ENCODE data around the gene WDR7.

WDR7 gene

DNA sequence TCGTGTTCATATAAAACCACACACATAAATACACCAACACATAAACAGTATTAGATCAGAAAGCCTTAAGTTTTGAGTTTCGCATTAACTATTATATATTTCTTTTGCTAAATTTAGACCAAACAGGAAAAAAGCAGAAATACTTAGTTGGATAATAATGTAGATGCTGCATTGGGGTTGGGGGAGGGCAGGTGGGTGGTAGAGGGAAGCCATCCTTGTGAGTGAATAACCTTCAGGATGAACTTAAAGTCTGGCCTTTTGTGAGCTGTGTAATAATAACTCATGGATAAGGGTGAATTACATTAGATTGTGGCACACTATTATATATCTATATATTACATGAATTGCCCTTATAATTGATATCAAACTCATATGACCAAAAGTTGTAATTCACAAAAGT lies 174.7 kb downstream of the WDR7 start:
- Histone ChIP-seq H4K8ac (ENCODE audit: low read depth, low read length) (no peak overlapping the region), H3K9ac (ENCODE audit: low read depth, low read length, poor library complexity) (no peak overlapping the region), H4K91ac (ENCODE audit: low read depth, low read length, poor library complexity) (no peak overlapping the region), H2BK15ac (ENCODE audit: low read length) (no peak overlapping the region), H3K36me3 (replicated peaks in 1 of 2; ENCODE audit: control insufficient read depth in 2 of 2, insufficient read depth in 2 of 2, low read length in 2 of 2) (peaks cover 0 to 1% of the 10 kb centered on the region in 2 donors), H3K27ac (replicated peaks; ENCODE audit: low read length) (no peak overlapping the region), H3K18ac (ENCODE audit: low read length) (no peak overlapping the region), H3K4me2 (ENCODE audit: insufficient read depth, low read length, poor library complexity, severe bottlenecking) (no peak overlapping the region), H3K79me1 (ENCODE audit: low read depth, low read length) (no peaks in the 10 kb centered on the region), H2BK120ac (ENCODE audit: low read depth, low read length) (no peak overlapping the region), H2BK12ac (ENCODE audit: low read length) (no peak overlapping the region), H3K9me3 (replicated peaks in 1 of 2; ENCODE audit: control insufficient read depth in 2 of 2, insufficient read depth in 1 of 2, low read depth in 1 of 2, low read length in 2 of 2) (no peaks in the 10 kb centered on the region), H3K4ac (ENCODE audit: low read length) (no peak overlapping the region), H2AK5ac (ENCODE audit: low read depth, low read length) (no peak overlapping the region), H3K4me3 (ENCODE audit: low read length in 2 of 2) (no peak overlapping the region), H3K27me3 (ENCODE audit: control insufficient read depth in 3 of 3, insufficient read depth in 3 of 3, low read depth in 1 of 3, low read length in 3 of 3) (no peaks in the 10 kb centered on the region), H3K4me1 (ENCODE audit: control insufficient read depth in 2 of 2, insufficient read depth in 1 of 2, low read depth in 1 of 2, low read length in 2 of 2) (no peaks in the 10 kb centered on the region), H3K23ac (ENCODE audit: low read depth, low read length, poor library complexity) (no peak overlapping the region), H2BK5ac (ENCODE audit: low read length) (no peak overlapping the region), H2AFZ (ENCODE audit: low read length) (no peak overlapping the region), H3K14ac (ENCODE audit: low read length) (no peak overlapping the region)
- no CpG with 5 or more reads among the region's 2 CpGs for WGBS, 2 donors (ENCODE audit: extremely low coverage in 2 of 2, insufficient read length in 2 of 2, insufficient replicate concordance in 1 of 2)
- no peak for DNase-seq (ENCODE audit: low spot score)

GRCh38 chr18:56831988-56832387 lies 180.8 kb downstream of the WDR7 start:
- WGBS, 2 donors (ENCODE audit: extremely low coverage in 2 of 2, insufficient read length in 2 of 2, insufficient replicate concordance in 1 of 2) = no CpG with 5 or more reads among the region's 9 CpGs
- Histone ChIP-seq H3K4me2 (ENCODE audit: insufficient read depth, low read length, poor library complexity, severe bottlenecking) (no peak overlapping the region), H3K4me1 (ENCODE audit: control insufficient read depth in 2 of 2, insufficient read depth in 1 of 2, low read depth in 1 of 2, low read length in 2 of 2) (peaks cover 0 to 3% of the 10 kb centered on the region in 2 donors), H3K23ac (ENCODE audit: low read depth, low read length, poor library complexity) (no peak overlapping the region), H2AK5ac (ENCODE audit: low read depth, low read length) (no peak overlapping the region), H2BK15ac (ENCODE audit: low read length) (no peak overlapping the region), H3K79me1 (ENCODE audit: low read depth, low read length) (no peaks in the 10 kb centered on the region), H3K4ac (ENCODE audit: low read length) (no peak overlapping the region), H3K27me3 (ENCODE audit: control insufficient read depth in 3 of 3, insufficient read depth in 3 of 3, low read depth in 1 of 3, low read length in 3 of 3) (no peaks in the 10 kb centered on the region), H3K4me3 (ENCODE audit: low read length in 2 of 2) (no peak overlapping the region), H2BK120ac (ENCODE audit: low read depth, low read length) (no peak overlapping the region), H3K18ac (ENCODE audit: low read length) (no peak overlapping the region), H3K36me3 (replicated peaks in 1 of 2; ENCODE audit: control insufficient read depth in 2 of 2, insufficient read depth in 2 of 2, low read length in 2 of 2) (peaks cover 0 to 1% of the 10 kb centered on the region in 2 donors), H3K14ac (ENCODE audit: low read length) (no peak overlapping the region), H4K8ac (ENCODE audit: low read depth, low read length) (no peak overlapping the region), H3K9me3 (replicated peaks in 1 of 2; ENCODE audit: control insufficient read depth in 2 of 2, insufficient read depth in 1 of 2, low read depth in 1 of 2, low read length in 2 of 2) (no peaks in the 10 kb centered on the region), H3K27ac (replicated peaks; ENCODE audit: low read length) (no peak overlapping the region), H2BK5ac (ENCODE audit: low read length) (no peak overlapping the region), H4K91ac (ENCODE audit: low read depth, low read length, poor library complexity) (no peak overlapping the region), H2BK12ac (ENCODE audit: low read length) (no peak overlapping the region), H3K9ac (ENCODE audit: low read depth, low read length, poor library complexity) (no peak overlapping the region), H2AFZ (ENCODE audit: low read length) (no peak overlapping the region)
- DNase-seq (ENCODE audit: low spot score) = no peak

DNA sequence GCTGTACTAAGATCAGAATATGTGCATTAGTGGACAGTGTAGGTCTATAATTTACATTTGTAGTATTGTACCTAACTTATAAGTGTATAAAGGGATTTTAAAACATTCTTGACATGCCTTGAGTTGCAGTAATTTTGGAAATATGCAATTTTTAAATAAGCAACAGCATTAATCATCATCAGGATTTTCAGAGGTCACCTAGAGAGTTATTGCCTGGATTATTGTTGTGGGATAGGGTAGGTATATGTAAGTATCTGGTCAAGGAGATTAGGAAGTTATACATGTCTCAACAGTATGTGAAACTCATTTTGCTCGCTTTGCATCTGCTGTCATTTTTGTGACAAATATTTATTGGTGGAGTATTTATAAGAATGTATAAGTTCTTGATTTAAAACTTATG lies 184.2 kb downstream of the WDR7 start:
- no peak for DNase-seq (ENCODE audit: low spot score)
- Histone ChIP-seq H2BK120ac (ENCODE audit: low read depth, low read length) (no peak overlapping the region), H3K23ac (ENCODE audit: low read depth, low read length, poor library complexity) (no peak overlapping the region), H4K8ac (ENCODE audit: low read depth, low read length) (no peak overlapping the region), H3K4me2 (ENCODE audit: insufficient read depth, low read length, poor library complexity, severe bottlenecking) (no peak overlapping the region), H3K36me3 (replicated peaks in 1 of 2; ENCODE audit: control insufficient read depth in 2 of 2, insufficient read depth in 2 of 2, low read length in 2 of 2) (no peaks in the 10 kb centered on the region), H3K14ac (ENCODE audit: low read length) (no peak overlapping the region), H3K4ac (ENCODE audit: low read length) (no peak overlapping the region), H3K4me3 (ENCODE audit: low read length in 2 of 2) (no peak overlapping the region), H3K79me1 (ENCODE audit: low read depth, low read length) (no peaks in the 10 kb centered on the region), H2BK15ac (ENCODE audit: low read length) (no peak overlapping the region), H3K27ac (replicated peaks; ENCODE audit: low read length) (no peak overlapping the region), H2AFZ (ENCODE audit: low read length) (no peak overlapping the region), H2BK5ac (ENCODE audit: low read length) (no peak overlapping the region), H3K27me3 (ENCODE audit: control insufficient read depth in 3 of 3, insufficient read depth in 3 of 3, low read depth in 1 of 3, low read length in 3 of 3) (no peaks in the 10 kb centered on the region), H3K4me1 (ENCODE audit: control insufficient read depth in 2 of 2, insufficient read depth in 1 of 2, low read depth in 1 of 2, low read length in 2 of 2) (peaks cover 0 to 3% of the 10 kb centered on the region in 2 donors), H2AK5ac (ENCODE audit: low read depth, low read length) (no peak overlapping the region), H2BK12ac (ENCODE audit: low read length) (no peak overlapping the region), H4K91ac (ENCODE audit: low read depth, low read length, poor library complexity) (no peak overlapping the region), H3K9ac (ENCODE audit: low read depth, low read length, poor library complexity) (no peak overlapping the region), H3K18ac (ENCODE audit: low read length) (no peak overlapping the region), H3K9me3 (replicated peaks in 1 of 2; ENCODE audit: control insufficient read depth in 2 of 2, insufficient read depth in 1 of 2, low read depth in 1 of 2, low read length in 2 of 2) (no peaks in the 10 kb centered on the region)
- WGBS, 2 donors (ENCODE audit: extremely low coverage in 2 of 2, insufficient read length in 2 of 2, insufficient replicate concordance in 1 of 2) = no CpG with 5 or more reads among the region's 1 CpG

DNA sequence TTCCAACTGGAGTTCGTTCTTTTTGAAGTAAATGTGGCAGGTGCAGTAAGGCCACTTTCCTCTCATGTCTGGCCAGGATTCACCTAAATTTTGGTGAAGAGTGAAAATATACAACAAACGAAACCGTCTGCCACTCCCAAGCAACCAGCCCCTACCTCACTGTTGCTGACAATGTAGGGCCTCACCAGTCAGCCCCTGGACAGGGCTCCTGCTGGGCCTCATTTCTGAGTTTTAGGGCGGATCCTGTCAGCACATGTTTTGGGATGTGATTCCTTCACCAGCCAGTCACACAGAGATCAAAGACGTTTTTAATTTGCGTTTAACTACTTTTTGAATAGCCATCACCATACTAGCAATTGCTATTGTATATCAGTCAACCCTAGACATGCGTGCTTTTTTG lies 185.0 kb downstream of the WDR7 start:
- H2BK15ac ChIP-seq (ENCODE audit: low read length) = no peak overlapping the region
- H2AFZ ChIP-seq (ENCODE audit: low read length) = no peak overlapping the region
- H3K23ac ChIP-seq (ENCODE audit: low read depth, low read length, poor library complexity) = no peak overlapping the region
- H3K9ac ChIP-seq (ENCODE audit: low read depth, low read length, poor library complexity) = no peak overlapping the region
- no peak overlapping the region for H3K14ac ChIP-seq (ENCODE audit: low read length)
- no peak overlapping the region for H3K4me2 ChIP-seq (ENCODE audit: insufficient read depth, low read length, poor library complexity, severe bottlenecking)
- no peak overlapping the region for H3K27ac ChIP-seq (replicated peaks; ENCODE audit: low read length)
- H4K91ac ChIP-seq (ENCODE audit: low read depth, low read length, poor library complexity) = no peak overlapping the region
- peaks cover 0 to 3% of the 10 kb centered on the region in 2 donors for H3K4me1 ChIP-seq (ENCODE audit: control insufficient read depth in 2 of 2, insufficient read depth in 1 of 2, low read depth in 1 of 2, low read length in 2 of 2)
- H2BK5ac ChIP-seq (ENCODE audit: low read length) = no peak overlapping the region
- no peaks in the 10 kb centered on the region for H3K9me3 ChIP-seq (replicated peaks in 1 of 2; ENCODE audit: control insufficient read depth in 2 of 2, insufficient read depth in 1 of 2, low read depth in 1 of 2, low read length in 2 of 2)
- H2BK120ac ChIP-seq (ENCODE audit: low read depth, low read length) = no peak overlapping the region
- no peaks in the 10 kb centered on the region for H3K27me3 ChIP-seq (ENCODE audit: control insufficient read depth in 3 of 3, insufficient read depth in 3 of 3, low read depth in 1 of 3, low read length in 3 of 3)
- H4K8ac ChIP-seq (ENCODE audit: low read depth, low read length) = no peak overlapping the region
- H2BK12ac ChIP-seq (ENCODE audit: low read length) = no peak overlapping the region
- H3K4me3 ChIP-seq (ENCODE audit: low read length in 2 of 2) = no peak overlapping the region
- WGBS, 2 donors (ENCODE audit: extremely low coverage in 2 of 2, insufficient read length in 2 of 2, insufficient replicate concordance in 1 of 2) = no CpG with 5 or more reads among the region's 7 CpGs
- H3K4ac ChIP-seq (ENCODE audit: low read length) = no peak overlapping the region
- no peaks in the 10 kb centered on the region for H3K36me3 ChIP-seq (replicated peaks in 1 of 2; ENCODE audit: control insufficient read depth in 2 of 2, insufficient read depth in 2 of 2, low read length in 2 of 2)
- no peak overlapping the region for H2AK5ac ChIP-seq (ENCODE audit: low read depth, low read length)
- H3K79me1 ChIP-seq (ENCODE audit: low read depth, low read length) = no peaks in the 10 kb centered on the region
- no peak overlapping the region for H3K18ac ChIP-seq (ENCODE audit: low read length)
- no peak for DNase-seq (ENCODE audit: low spot score)

Measured in neuronal stem cell (in vitro differentiated cells).